Loucy (cell line): ENCODE results near the gene THEMIS.

ENCODE experiments used
- CTCF ChIP-seq: fragments of 200-600 bp; sonication (generic); conservative IDR thresholded peaks from 2 replicates; pipeline ENCODE4 v1.5.1; 2014; ENCODE audit warnings: mild to moderate bottlenecking, antibody characterized with exemption, low read length
- EZH2phosphoT487 ChIP-seq: fragments of 200-600 bp; IDR thresholded peaks from 2 replicates; pipeline ENCODE4 v1.6.1; 2018; ENCODE audit warnings: antibody characterized with exemption, mild to moderate bottlenecking, moderate library complexity, borderline replicate concordance

DNA sequence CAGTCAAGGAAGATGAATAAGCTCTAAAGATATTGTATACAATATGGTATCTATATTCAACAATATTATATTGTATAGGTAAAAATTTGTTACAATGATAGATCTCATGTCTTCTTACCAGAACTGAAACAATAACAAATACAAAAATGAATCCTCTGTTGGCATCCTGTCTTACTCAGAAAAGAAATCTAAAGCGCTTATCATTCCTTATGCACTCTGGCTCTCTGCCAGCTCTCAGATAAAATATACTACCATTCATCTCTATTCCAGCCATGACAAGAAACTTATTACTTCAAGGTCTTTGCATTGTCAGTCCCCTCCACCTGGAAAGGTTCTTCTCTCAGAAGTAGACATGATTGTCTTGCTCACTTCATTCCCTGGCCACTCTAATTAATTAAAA, 138.6 kb downstream of the THEMIS start:
- no peak for TF ChIP-seq CTCF
- no peak for TF ChIP-seq EZH2phosphoT487
